A673 (cell line): Measurements from ENCODE around the gene MUC12. TPM values are rescaled to one million over a fixed set of nuclear protein-coding genes. Genes with fewer than 3 reads are reported as not detected.

ENCODE experiments used
- BruUV-seq: library from RNA; stranded (reverse); fragments of 400-500 nt; replicated peaks from 2 replicates; lab custom pipeline; 2021; lab: Mats Ljungman, UMichigan
- CTCF ChIA-PET: fragments of 300-600 bp; sonication (Branson Sonifier 250); formaldehyde crosslinking; loops from one replicate; lab custom pipeline; 2022; ENCODE audit warnings: antibody characterized with exemption; lab: Charles Lee
- POLR2A ChIA-PET: fragments of 300-600 bp; sonication (Branson Sonifier 250); formaldehyde crosslinking; loops from one replicate; lab custom pipeline; 2022; ENCODE audit warnings: antibody characterized with exemption; ENCODE audit not compliant: low non-redundant PET; lab: Charles Lee
- DNase-seq: peaks from one replicate; pipeline ENCODE4 v3.0.0-alpha.2; 2015; ENCODE audit warnings: low spot score
- H3K27ac ChIP-seq: fragments of 200-600 bp; sonication (generic); 2 replicates; pipeline ENCODE4 v1.5.1; 2016; ENCODE audit warnings: mixed run types, low read depth, mild to moderate bottlenecking, mixed read lengths, antibody characterized with exemption, low read length; ENCODE audit not compliant: poor library complexity, severe bottlenecking
- H3K27me3 ChIP-seq: fragments of 200-600 bp; sonication (generic); replicated peaks from 2 replicates; pipeline ENCODE4 v1.6.1; 2017; ENCODE audit warnings: mixed run types, low read depth, mild to moderate bottlenecking, mixed read lengths, antibody characterized with exemption, low read length; ENCODE audit not compliant: insufficient read depth, poor library complexity
- H3K36me3 ChIP-seq: fragments of 200-600 bp; sonication (generic); 2 replicates; pipeline ENCODE4 v1.6.1; 2016; ENCODE audit warnings: mixed run types, mild to moderate bottlenecking, mixed read lengths, antibody characterized with exemption, low read length; ENCODE audit not compliant: insufficient read depth, poor library complexity, severe bottlenecking
- H3K4me1 ChIP-seq: fragments of 200-600 bp; sonication (generic); 2 replicates; pipeline ENCODE4 v1.6.1; 2017; ENCODE audit warnings: mixed run types, mild to moderate bottlenecking, mixed read lengths, antibody characterized with exemption, low read length; ENCODE audit not compliant: insufficient read depth, poor library complexity, severe bottlenecking
- H3K4me3 ChIP-seq: fragments of 200-600 bp; sonication (generic); 2 replicates; pipeline ENCODE4 v1.5.1; 2016; ENCODE audit warnings: low read depth, mixed run types, mild to moderate bottlenecking, mixed read lengths, low read length; ENCODE audit not compliant: poor library complexity, severe bottlenecking
- H3K9me3 ChIP-seq: fragments of 200-600 bp; sonication (generic); 2 replicates; pipeline ENCODE4 v1.6.1; 2016; ENCODE audit warnings: mixed run types, low read depth, mild to moderate bottlenecking, mixed read lengths, antibody characterized with exemption, low read length; ENCODE audit not compliant: poor library complexity, severe bottlenecking
- CTCF ChIP-seq: fragments of 300-800, 200-600 bp; sonication (generic); conservative IDR thresholded peaks from 2 replicates; pipeline ENCODE4 v1.5.1; 2017; ENCODE audit warnings: low read depth, mild to moderate bottlenecking, antibody characterized with exemption, low read length, moderate library complexity, mixed read lengths
- EZH2 ChIP-seq: fragments of 200-600 bp; sonication (generic); IDR thresholded peaks from 2 replicates; pipeline ENCODE4 v1.6.1; 2017; ENCODE audit warnings: borderline replicate concordance, low read depth, mild to moderate bottlenecking, mixed read lengths, antibody characterized with exemption, low read length; ENCODE audit not compliant: poor library complexity, severe bottlenecking
- intact Hi-C: fragments of 100-400 bp; cut with micrococcal nuclease; formaldehyde crosslinking; loops from one replicate; pipeline ENCODE4 v1.10.0; 2022; ENCODE audit not compliant: unreplicated experiment
- total RNA-seq: library from RNA; stranded (reverse); gene quantifications from 2 replicates; pipeline ENCODE4 v1.2.3, GENCODE V29; 2021

MUC12 gene
- total RNA-seq, 1 experiment from 2014 or later = 0.67 TPM

GRCh38 chr7:100949227-100949932 is 20.0 kb upstream of the MUC12 start, which contains the start of gene MUC3A:
TSS of gene MUC3A (plus strand) at chr7:100949534. CDS start at chr7:100949625, 91 bp downstream.
- Histone ChIP-seq H3K4me3 (no peak within 1 kb of the TSS), H3K9me3 (no peaks in the 10 kb centered on the region), H3K4me1 (no peaks in the 10 kb centered on the region), H3K36me3 (no peaks in the 10 kb centered on the region), H3K27ac (no peak within 1 kb of the TSS), H3K27me3 (peaks cover 4% of the 10 kb centered on the region)
- no TSS peak for BruUV-seq
- POLR2A ChIA-PET = no interaction called here
- TF ChIP-seq CTCF = no peak
- no peak for TF ChIP-seq EZH2
- CTCF ChIA-PET = no interaction called here
- intact Hi-C loops = no loop called here
- no peak for DNase-seq

- no peaks in the 10 kb centered on the region for H3K36me3 ChIP-seq
- POLR2A ChIA-PET = no interaction called here
- H3K4me3 ChIP-seq = no peak overlapping the region
- no peaks in the 10 kb centered on the region for H3K9me3 ChIP-seq
- CTCF ChIA-PET = no interaction called here
- peaks cover 4% of the 10 kb centered on the region for H3K27me3 ChIP-seq
- no peaks in the 10 kb centered on the region for H3K4me1 ChIP-seq
- TF ChIP-seq CTCF (no peak), EZH2 (no peak)
- DNase-seq = no peak
- BruUV-seq = no TSS peak
- no peak overlapping the region for H3K27ac ChIP-seq
- intact Hi-C loops = no loop called here
These were observed 19.4 kb upstream of the MUC12 start for GRCh38 chr7:100949933-100950443.

- POLR2A ChIA-PET = no interaction called here
- no peaks in the 10 kb centered on the region for H3K9me3 ChIP-seq
- BruUV-seq = no TSS peak
- TF ChIP-seq CTCF (no peak), EZH2 (no peak)
- intact Hi-C loops = no loop called here
- no peak overlapping the region for H3K4me3 ChIP-seq
- DNase-seq = no peak
- no peaks in the 10 kb centered on the region for H3K36me3 ChIP-seq
- H3K27me3 ChIP-seq = peaks cover 4% of the 10 kb centered on the region
- H3K27ac ChIP-seq = no peak overlapping the region
- H3K4me1 ChIP-seq = no peaks in the 10 kb centered on the region
- CTCF ChIA-PET = no interaction called here
These were observed 18.2 kb upstream of the MUC12 start for GRCh38 chr7:100951172-100951571.
